Neural cell (in vitro differentiated cells): ENCODE results near the gene UBAP2L. TPM values are rescaled to one million over a fixed set of nuclear protein-coding genes. Genes with fewer than 3 reads are reported as not detected.

ENCODE experiments used
- H2AFZ ChIP-seq: fragments of 200-600, 300-800 bp; sonication (generic), shearing (Covaris generic); 2 replicates; pipeline ENCODE4 v1.6.0; 2014; ENCODE audit warnings: low read depth, mild to moderate bottlenecking, antibody characterized with exemption, low read length, moderate library complexity
- H3F3A ChIP-seq: fragments of 200-600 bp; shearing (Covaris generic); 2 replicates; pipeline ENCODE4 v1.6.1; 2016; ENCODE audit warnings: mild to moderate bottlenecking, moderate library complexity, mixed read lengths, antibody characterized with exemption, low read length; ENCODE audit not compliant: insufficient read depth, poor library complexity, severe bottlenecking
- H3K27ac ChIP-seq: fragments of 200-600, 300-800 bp; sonication (generic), shearing (Covaris generic); 2 replicates; pipeline ENCODE4 v1.5.1; 2014; ENCODE audit warnings: mild to moderate bottlenecking, low read length, moderate library complexity
- H3K27me3 ChIP-seq: fragments of 300-800, 200-600 bp; sonication (generic), shearing (Covaris generic); 2 replicates; pipeline ENCODE4 v1.6.0; 2014; ENCODE audit warnings: mild to moderate bottlenecking, low read depth, low read length, moderate library complexity; ENCODE audit not compliant: insufficient read depth
- H3K36me3 ChIP-seq: fragments of 300-800, 200-600 bp; sonication (generic), shearing (Covaris generic); 2 replicates; pipeline ENCODE4 v1.5.1; 2014; ENCODE audit warnings: mild to moderate bottlenecking, antibody characterized with exemption, low read length, moderate library complexity; ENCODE audit not compliant: insufficient read depth
- H3K4me2 ChIP-seq: fragments of 300-800, 200-600 bp; sonication (generic), shearing (Covaris generic); 2 replicates; pipeline ENCODE4 v1.6.0; 2014; ENCODE audit warnings: mild to moderate bottlenecking, low read length
- H3K4me3 ChIP-seq: fragments of 300-800, 200-600 bp; sonication (generic), shearing (Covaris generic); 2 replicates; pipeline ENCODE4 v1.5.1; 2014; ENCODE audit warnings: mild to moderate bottlenecking, low read length, moderate library complexity
- H3K79me2 ChIP-seq: fragments of 200-600 bp; shearing (Covaris generic); replicated peaks from 2 replicates; pipeline ENCODE4 v1.6.0; 2014; ENCODE audit warnings: mild to moderate bottlenecking, low read length, moderate library complexity; ENCODE audit not compliant: insufficient read depth
- H3K9ac ChIP-seq: fragments of 300-800, 200-600 bp; sonication (generic), shearing (Covaris generic); 2 replicates; pipeline ENCODE4 v1.6.1; 2016; ENCODE audit warnings: mild to moderate bottlenecking, low read length, mixed read lengths
- H3K9me2 ChIP-seq: fragments of 200-600 bp; shearing (Covaris generic); 2 replicates; pipeline ENCODE4 v1.6.1; 2016; ENCODE audit warnings: mild to moderate bottlenecking, low read length, mixed read lengths; ENCODE audit not compliant: insufficient read depth
- H3K9me3 ChIP-seq: fragments of 200-600, 300-800 bp; sonication (generic), shearing (Covaris generic); 2 replicates; pipeline ENCODE4 v1.6.1; 2016; ENCODE audit warnings: mild to moderate bottlenecking, mixed run types, low read length, moderate library complexity, mixed read lengths
- H4K20me1 ChIP-seq: fragments of 200-600 bp; shearing (Covaris generic); 2 replicates; pipeline ENCODE4 v1.6.1; 2016; ENCODE audit warnings: mild to moderate bottlenecking, mixed run types; ENCODE audit not compliant: insufficient read depth
- EP300 ChIP-seq: fragments of 450-650 bp; conservative IDR thresholded peaks from 2 replicates; pipeline ENCODE4 v1.6.1; 2014; ENCODE audit warnings: antibody characterized with exemption, mild to moderate bottlenecking, moderate library complexity; ENCODE audit not compliant: poor library complexity, severe bottlenecking
- EZH2 ChIP-seq: fragments of 200-600, 300-800 bp; shearing (Covaris generic), sonication (generic); IDR thresholded peaks from 2 replicates; pipeline ENCODE4 v1.6.1; 2014; ENCODE audit warnings: antibody characterized with exemption, low read length, borderline replicate concordance, mild to moderate bottlenecking; ENCODE audit not compliant: insufficient read depth, poor library complexity, severe bottlenecking
- MXI1 ChIP-seq: fragments of 450-650 bp; conservative IDR thresholded peaks from 2 replicates; pipeline ENCODE4 v1.6.1; 2014; ENCODE audit warnings: antibody characterized with exemption, mild to moderate bottlenecking; ENCODE audit not compliant: poor library complexity, severe bottlenecking
- POLR2AphosphoS5 ChIP-seq: IDR thresholded peaks from 2 replicates; pipeline ENCODE4 v1.6.1; 2012
- RAD21 ChIP-seq: fragments of 450-650 bp; conservative IDR thresholded peaks from 2 replicates; pipeline ENCODE4 v1.6.1; 2014; ENCODE audit warnings: antibody characterized with exemption, mild to moderate bottlenecking, moderate library complexity
- SMC3 ChIP-seq: fragments of 450-650 bp; conservative IDR thresholded peaks from 2 replicates; pipeline ENCODE4 v1.6.1; 2014; ENCODE audit warnings: antibody characterized with exemption, mild to moderate bottlenecking, moderate library complexity; ENCODE audit not compliant: poor library complexity
- TAF1 ChIP-seq: IDR thresholded peaks from 2 replicates; pipeline ENCODE4 v1.6.1; 2012; ENCODE audit warnings: low read depth
- polyA plus RNA-seq: library from polyadenylated mRNA; depleted of rRNA; stranded (reverse); fragments of >200 nt; gene quantifications from 2 replicates; pipeline ENCODE4 v1.2.3, GENCODE V29; 2014
- TF ChIP-seq, protein P1 (sequence below): IDR thresholded peaks from 2 replicates; pipeline ENCODE4 v1.6.1; 2012; ENCODE audit warnings: borderline replicate concordance
- TF ChIP-seq, protein P2 (sequence below): fragments of 450-650 bp; IDR thresholded peaks from 2 replicates; pipeline ENCODE4 v1.5.1; 2014; ENCODE audit warnings: antibody characterized with exemption, mild to moderate bottlenecking, moderate library complexity; ENCODE audit not compliant: poor library complexity, severe bottlenecking

Gene UBAP2L
- polyA plus RNA-seq, 1 donor from 2014 or later, result 44.7 TPM

DNA sequence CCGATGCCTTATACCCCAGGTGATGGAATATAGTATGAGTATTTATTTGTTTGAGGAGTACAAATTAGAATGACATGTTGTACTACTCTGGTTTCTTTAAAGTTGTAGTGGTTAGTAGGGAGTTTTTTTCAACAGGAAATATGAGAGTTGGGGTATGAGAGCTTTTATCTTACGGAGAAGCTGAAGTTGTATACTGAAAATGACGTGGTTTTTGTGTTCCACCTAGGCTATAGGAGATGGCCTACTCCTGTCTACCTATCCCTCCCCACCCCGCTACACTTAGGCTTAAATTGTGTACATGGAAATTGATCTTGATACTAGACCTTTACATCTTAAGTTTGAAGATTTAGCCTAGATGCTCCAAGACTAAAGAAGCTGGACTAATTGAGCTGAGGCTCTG lies 44.8 kb downstream of the UBAP2L start:
- no peaks in the 10 kb centered on the region for H3F3A ChIP-seq
- no peaks in the 10 kb centered on the region for H3K27me3 ChIP-seq
- TF ChIP-seq EP300 (no peak), EZH2 (no peak), TAF1 (no peak), POLR2AphosphoS5 (no peak), MXI1 (no peak)
- TF ChIP-seq, protein P1, sequence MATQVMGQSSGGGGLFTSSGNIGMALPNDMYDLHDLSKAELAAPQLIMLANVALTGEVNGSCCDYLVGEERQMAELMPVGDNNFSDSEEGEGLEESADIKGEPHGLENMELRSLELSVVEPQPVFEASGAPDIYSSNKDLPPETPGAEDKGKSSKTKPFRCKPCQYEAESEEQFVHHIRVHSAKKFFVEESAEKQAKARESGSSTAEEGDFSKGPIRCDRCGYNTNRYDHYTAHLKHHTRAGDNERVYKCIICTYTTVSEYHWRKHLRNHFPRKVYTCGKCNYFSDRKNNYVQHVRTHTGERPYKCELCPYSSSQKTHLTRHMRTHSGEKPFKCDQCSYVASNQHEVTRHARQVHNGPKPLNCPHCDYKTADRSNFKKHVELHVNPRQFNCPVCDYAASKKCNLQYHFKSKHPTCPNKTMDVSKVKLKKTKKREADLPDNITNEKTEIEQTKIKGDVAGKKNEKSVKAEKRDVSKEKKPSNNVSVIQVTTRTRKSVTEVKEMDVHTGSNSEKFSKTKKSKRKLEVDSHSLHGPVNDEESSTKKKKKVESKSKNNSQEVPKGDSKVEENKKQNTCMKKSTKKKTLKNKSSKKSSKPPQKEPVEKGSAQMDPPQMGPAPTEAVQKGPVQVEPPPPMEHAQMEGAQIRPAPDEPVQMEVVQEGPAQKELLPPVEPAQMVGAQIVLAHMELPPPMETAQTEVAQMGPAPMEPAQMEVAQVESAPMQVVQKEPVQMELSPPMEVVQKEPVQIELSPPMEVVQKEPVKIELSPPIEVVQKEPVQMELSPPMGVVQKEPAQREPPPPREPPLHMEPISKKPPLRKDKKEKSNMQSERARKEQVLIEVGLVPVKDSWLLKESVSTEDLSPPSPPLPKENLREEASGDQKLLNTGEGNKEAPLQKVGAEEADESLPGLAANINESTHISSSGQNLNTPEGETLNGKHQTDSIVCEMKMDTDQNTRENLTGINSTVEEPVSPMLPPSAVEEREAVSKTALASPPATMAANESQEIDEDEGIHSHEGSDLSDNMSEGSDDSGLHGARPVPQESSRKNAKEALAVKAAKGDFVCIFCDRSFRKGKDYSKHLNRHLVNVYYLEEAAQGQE, result no peak
- TF ChIP-seq, protein P2, sequence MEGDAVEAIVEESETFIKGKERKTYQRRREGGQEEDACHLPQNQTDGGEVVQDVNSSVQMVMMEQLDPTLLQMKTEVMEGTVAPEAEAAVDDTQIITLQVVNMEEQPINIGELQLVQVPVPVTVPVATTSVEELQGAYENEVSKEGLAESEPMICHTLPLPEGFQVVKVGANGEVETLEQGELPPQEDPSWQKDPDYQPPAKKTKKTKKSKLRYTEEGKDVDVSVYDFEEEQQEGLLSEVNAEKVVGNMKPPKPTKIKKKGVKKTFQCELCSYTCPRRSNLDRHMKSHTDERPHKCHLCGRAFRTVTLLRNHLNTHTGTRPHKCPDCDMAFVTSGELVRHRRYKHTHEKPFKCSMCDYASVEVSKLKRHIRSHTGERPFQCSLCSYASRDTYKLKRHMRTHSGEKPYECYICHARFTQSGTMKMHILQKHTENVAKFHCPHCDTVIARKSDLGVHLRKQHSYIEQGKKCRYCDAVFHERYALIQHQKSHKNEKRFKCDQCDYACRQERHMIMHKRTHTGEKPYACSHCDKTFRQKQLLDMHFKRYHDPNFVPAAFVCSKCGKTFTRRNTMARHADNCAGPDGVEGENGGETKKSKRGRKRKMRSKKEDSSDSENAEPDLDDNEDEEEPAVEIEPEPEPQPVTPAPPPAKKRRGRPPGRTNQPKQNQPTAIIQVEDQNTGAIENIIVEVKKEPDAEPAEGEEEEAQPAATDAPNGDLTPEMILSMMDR, result no peak
- no peak overlapping the region for H2AFZ ChIP-seq
- no peak overlapping the region for H3K4me3 ChIP-seq
- no peak overlapping the region for H3K4me2 ChIP-seq
- H3K9me3 ChIP-seq, result no peaks in the 10 kb centered on the region
- H3K79me2 ChIP-seq, result no peaks in the 10 kb centered on the region
- peaks cover 23% of the 10 kb centered on the region for H3K36me3 ChIP-seq
- H3K27ac ChIP-seq, result no peak overlapping the region
- H4K20me1 ChIP-seq, result peaks cover 4% of the 10 kb centered on the region
- no peaks in the 10 kb centered on the region for H3K9me2 ChIP-seq
- no peak overlapping the region for H3K9ac ChIP-seq

DNA sequence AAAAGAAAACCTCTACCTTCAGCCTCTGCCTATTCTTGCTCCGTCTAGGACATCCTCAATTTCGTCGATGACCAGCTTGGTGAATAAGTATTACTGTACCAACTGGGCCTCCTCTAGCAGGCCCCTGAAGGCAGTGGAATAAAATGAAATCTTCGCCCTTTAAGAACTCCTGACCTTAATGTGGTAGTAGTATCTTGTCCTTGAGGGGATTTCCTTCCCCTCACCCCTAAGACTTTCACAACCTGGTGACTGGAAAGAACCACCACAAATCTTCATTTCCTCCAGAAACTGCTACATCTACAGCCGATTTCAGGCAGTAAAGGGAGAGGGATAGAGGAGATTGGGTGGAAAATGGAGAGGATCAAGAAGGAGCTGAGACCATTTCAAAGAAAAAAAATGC lies 50.1 kb downstream of the UBAP2L start:
- Histone ChIP-seq H3K4me3 (no peak overlapping the region), H2AFZ (no peak overlapping the region), H3K9me3 (no peaks in the 10 kb centered on the region), H3F3A (no peaks in the 10 kb centered on the region), H3K9ac (no peak overlapping the region), H3K27ac (no peak overlapping the region), H3K36me3 (peaks cover 4% of the 10 kb centered on the region), H3K9me2 (no peaks in the 10 kb centered on the region), H3K27me3 (no peaks in the 10 kb centered on the region), H4K20me1 (no peaks in the 10 kb centered on the region), H3K4me2 (no peak overlapping the region), H3K79me2 (peaks cover 7% of the 10 kb centered on the region)
- no peak for TF ChIP-seq SMC3
- no peak for TF ChIP-seq MXI1
- TF ChIP-seq EZH2, result no peak
- no peak for TF ChIP-seq POLR2AphosphoS5
- no peak for TF ChIP-seq TAF1
- TF ChIP-seq, protein P1, result no peak
- TF ChIP-seq EP300, result no peak
- no peak for TF ChIP-seq RAD21
- TF ChIP-seq, protein P2, result no peak
